8988T (cell line): ENCODE results near the gene CELSR1.

Experiments
- DNase-seq: peaks from one replicate; pipeline ENCODE4 v3.0.0; 2011

CELSR1 gene

DNA sequence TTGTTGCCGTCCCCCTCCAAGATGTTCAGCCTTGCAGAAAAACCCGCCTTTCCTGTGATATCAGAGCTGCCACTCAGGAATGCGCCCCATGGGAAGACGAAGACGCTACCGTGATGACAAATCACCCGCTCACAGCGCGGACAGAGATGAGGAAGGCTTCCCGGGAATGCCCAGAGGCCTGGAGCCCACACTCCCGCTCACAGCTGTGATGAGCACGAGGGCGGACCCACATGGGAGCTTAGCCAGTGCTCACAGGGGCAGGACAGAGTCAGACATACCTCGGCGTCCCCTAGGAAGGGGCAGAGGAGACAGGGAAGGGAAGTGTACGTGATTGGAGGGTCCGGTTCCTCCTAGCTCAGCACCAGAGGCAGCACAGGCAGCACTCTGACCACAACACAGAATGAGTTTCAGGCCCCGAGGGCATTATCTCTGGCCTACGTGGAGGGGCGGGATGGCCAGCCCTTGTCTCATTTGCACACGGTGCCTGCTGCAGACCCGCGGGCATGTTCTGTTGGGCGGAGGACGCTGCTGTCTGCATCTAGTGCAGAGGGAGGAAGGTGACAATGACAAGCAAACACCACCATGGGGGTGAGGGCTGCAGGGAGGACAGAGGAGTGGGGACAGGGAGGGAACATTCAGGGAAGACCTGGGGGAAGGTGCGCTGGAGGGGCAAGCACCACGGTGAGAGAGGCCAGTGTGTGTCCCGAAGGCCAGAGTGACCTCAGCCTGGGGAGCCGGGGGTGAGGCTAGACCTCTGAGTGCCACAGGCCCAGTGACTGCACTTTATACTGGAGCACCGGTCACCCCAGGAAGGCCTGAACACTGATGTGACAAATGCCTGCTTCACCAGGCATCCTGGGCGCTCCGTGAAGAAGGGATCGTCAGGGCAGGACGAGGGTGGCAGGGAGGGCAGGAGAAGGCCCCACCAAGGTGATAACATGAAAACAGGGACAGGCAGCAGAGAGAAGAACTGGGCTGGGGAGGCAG, 79.6 kb downstream of the CELSR1 start:
- no peak for DNase-seq

DNA sequence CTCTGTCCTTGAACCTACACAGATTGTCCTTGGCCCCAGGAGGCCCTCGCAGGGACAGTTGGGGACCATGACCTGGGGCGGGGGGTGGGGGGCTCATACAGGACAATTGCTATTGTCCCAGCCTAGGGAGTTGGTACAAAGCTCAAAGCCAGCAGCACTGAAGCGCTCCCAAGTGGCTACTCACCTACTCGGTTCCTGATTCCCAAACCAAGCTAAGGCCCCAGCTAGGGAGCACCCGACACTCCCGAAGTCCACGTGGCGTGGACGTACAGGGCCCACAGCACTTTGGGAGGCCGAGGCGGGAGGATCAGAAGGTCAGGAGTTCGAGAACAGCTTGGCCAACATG, 80.6 kb downstream of the CELSR1 start:
- DNase-seq, result no peak

DNA sequence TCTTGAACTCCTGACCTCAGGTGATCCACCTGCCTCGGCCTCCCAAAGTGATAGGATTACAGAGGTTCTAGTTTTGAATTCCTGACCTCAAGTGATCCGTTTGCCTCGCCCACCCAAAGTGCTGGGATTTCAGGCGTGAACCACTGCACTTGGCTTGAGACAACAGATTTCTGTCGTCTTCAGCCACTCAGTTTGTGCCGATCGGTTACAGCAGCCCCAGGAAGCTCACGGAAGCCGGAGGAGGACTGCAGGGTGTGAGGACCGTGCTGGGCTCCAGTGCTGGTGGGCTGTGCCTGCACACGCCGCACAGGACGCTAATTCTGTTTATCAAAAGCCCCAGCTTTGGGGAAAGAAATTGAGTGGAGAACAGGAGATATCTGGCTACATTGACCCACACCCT, 82.0 kb downstream of the CELSR1 start:
- no peak for DNase-seq

- DNase-seq, result peak; percentile 55
Measured at GRCh38 chr22:46454504-46455269, 82.7 kb downstream of the CELSR1 start.

- DNase-seq, result no peak
Measured at GRCh38 chr22:46453829-46454503, 83.5 kb downstream of the CELSR1 start.

DNA sequence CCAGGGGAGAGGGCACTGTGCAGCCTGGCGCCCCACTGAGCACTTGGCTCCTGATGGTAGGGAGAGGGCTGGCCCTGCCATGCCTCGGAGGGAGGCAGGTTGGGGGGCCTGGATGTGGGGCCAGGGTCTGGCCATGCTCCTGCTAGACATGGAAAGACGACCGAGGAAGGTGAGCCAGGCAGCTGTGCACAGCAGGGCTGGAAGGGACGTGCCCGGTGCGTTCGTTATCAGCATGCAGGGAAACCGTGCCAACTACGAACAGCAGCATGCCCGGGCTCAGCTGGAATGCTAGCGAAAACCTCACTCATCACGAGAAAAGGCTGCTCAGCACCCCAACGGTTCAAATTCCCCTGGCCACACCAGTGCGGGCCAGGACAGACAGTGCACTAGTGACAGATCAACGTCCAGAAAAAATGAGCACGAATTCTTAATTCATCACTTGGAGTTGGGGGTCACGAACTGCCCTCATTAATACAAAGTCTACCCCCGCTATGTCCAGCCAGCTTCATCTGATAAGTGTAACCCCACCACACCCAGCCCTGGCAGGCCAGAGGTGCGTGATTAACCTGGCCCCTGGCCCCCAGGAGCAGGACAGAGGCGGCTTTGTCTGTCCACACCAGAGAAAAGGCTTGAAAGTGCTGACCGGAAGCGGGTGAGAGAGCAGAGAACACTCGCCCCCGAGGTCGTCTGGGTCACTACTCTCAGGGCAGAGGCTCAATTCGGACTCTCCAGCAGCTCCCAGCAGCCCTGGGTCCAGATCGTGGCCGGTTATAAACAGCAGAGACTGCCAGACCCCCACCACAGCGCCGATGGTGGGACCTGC, 84.2 kb downstream of the CELSR1 start:
- no peak for DNase-seq

GRCh38 chr22:46452195-46453005, 85.0 kb downstream of the CELSR1 start:
- no peak for DNase-seq

DNA sequence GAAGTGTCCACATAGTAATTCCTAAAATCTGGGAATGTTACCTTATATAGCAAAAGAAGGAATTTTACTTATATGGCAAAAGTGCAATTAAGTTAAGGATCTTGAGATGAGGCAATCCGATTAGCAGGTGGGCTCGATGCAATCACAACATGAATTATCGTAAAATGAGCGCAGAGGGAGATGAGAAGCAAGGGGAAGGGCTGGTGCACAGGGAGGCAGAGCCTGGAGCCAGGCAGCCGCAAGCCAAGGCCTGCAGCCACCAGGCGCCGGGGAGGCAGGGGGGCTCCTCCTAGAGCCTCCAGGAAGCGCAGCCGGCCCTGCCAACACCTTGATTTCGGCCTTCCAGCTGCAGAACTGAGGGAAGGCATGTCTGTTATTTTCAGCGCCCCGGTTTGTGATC, 85.7 kb downstream of the CELSR1 start:
- no peak for DNase-seq

DNA sequence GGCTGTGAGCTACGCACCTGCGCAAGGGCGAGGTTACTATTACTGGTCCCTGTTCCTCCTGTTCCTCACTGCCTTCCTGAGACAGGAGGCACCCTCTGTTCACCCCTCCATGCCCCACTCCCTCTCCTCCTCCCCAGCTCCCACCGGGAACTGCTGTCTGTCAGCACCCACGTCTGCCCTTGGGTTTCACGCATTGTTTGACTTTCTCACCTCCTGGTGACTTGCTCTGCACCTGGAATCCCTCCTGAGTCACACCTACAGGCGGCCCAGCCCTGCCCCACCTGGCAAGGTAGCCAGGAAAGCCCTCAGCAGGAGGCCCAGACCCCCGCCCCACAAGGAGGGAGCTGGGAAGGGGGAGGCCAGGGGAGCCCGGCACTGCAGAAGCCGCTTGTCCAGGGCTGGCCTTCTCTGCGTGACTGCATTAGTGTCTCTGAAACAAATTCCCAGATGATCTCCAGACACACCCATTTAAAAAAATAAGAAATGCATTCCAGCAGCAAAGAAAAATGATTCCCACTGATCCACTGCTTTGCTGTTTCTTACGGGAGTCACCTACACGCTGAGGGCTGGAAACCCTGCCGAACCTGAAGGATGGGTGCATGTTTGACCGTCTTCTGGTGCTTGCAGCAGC, 86.4 kb downstream of the CELSR1 start:
- DNase-seq, result no peak

GRCh38 chr22:46449974-46450745, 87.3 kb downstream of the CELSR1 start:
- no peak for DNase-seq

DNA sequence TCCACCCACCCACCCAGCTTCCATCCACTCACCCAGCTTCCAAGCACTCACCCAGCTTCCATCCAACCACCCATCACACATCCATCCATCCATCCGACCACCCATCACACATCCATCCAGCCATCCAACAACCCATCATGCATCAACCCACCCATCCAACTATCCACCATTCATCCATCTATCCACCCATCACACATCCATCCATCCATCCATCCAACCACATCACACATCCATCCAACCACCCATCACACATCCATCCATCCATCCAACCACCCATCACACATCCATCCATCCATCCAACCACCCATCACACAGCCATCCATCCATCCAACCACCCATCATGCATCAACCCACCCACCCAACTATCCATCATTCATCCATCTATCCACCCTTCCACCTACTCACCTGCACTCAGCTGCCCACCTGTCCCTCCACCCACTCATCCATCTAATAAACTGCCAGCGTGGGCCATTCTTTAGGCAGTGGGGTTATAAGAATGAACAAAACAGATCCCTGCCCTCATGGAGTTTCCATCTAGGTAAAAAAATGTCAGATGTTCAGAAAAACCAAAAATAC, 88.2 kb downstream of the CELSR1 start:
- no peak for DNase-seq

DNA sequence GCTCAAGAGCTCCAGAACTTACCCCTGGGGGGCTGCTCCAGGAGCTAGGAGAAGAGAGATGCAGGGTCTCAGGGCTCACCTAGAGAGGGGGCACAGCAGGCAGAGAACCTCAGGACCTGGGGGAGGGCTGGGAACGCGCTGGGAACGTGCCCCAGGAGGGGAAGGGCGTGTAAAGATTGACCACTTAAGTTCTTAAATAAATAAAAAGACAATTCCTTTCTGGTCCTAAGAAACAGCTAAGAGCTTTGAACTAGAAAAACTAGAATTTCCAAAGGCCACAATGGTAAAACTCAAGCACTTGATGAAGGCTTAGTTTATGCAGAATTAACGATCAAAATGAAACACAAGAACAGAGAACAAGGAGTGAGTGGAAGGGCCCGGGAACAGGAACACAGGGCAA, 89.1 kb downstream of the CELSR1 start:
- DNase-seq, result no peak

- DNase-seq, result no peak
Measured at GRCh38 chr22:46447906-46448305, 89.5 kb downstream of the CELSR1 start.

DNA sequence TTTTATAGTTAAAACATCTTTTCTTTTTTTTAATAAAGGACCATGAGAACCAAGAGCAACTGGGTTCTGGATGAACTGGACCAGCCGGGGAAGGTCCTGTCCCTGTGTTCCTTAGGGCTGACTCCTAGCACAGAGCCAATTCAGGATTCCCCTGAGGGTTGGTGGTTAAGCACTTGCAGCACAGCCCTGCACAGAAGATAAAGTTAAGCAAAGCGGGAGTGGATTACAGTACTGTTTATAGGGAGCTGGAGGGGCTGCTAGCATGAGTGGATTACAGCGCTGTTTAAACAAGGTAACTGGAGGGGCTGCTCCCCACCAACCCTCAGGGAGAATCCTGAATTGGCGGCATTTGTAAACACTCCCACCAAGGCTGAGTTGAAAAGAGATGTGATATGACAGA, 90.6 kb downstream of the CELSR1 start:
- DNase-seq, result no peak

- DNase-seq, result no peak
Measured at GRCh38 chr22:46445771-46446420, 91.5 kb downstream of the CELSR1 start.

- DNase-seq, result peak; percentile 58
Measured at GRCh38 chr22:46444390-46444854, 93.0 kb downstream of the CELSR1 start.

GRCh38 chr22:46443850-46444389, 93.5 kb downstream of the CELSR1 start:
- no peak for DNase-seq

- no peak for DNase-seq
Measured at GRCh38 chr22:46442217-46442853, 95.1 kb downstream of the CELSR1 start.
